IPS DF 4.7 (cell line): ENCODE measurements around the gene DNAJA1.
"Not testable (repeated sequence)": the region's sequence is repeated elsewhere in the genome, so short reads cannot be mapped to it uniquely, and the experiment has no call there.

ENCODE experiments used
- DNase-seq: peaks from one replicate; pipeline ENCODE4 v3.0.0-alpha.2; 2013; ENCODE audit warnings: low spot score; ENCODE audit errors: extremely low read depth

The DNAJA1 gene

DNA sequence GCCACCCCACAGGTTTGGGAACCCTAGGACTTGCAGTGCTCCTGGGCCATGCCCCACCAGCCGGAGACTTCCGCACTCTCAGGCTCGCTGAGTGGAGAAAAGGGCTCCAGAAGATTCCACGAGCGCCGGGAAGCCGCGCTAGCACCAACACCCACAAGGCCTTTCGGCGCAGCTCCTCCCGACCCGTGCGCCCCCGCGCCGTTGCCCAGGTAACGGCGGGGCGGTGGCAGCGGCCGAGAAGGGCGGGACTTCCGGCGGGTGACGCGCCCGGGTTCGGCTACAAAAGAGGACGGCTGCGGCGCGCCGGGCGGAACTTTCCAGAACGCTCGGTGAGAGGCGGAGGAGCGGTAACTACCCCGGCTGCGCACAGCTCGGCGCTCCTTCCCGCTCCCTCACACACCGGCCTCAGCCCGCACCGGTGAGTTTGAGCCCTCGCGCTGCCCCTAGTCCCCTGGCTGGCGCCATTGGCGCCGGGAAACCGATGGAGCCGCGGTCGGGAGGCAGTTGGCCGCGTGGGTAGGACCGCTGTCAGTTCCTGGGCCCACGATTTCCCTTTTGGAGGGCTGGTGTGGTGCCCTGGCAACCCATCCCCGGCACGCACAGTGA is at the start of gene DNAJA1:
Gene DNAJA1, plus strand, starts transcription at position 308 of the 606 bp plus-strand sequence. CDS start 1,212 bp downstream, outside the sequence.
- no peak for DNase-seq

DNA sequence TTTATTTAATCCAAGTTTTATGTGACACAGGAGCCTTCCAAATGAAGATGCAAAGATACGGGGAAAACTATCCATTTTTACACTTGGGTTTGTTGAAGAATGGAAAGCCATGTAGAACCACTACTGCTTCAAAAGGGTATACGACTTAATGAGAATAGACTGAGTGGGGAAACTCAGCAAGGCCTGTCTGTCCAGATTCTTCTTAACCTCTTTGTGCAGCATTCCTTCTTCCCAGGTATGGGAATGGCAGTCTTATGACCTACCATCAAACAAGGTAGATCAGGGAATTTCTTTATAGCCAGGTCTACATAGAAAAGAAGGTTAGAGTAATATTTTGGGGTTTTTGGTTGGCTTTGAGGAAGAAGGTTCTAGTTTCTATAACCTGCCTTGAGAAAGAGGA is 47.0 kb upstream of the DNAJA1 start:
- DNase-seq = no peak

DNA sequence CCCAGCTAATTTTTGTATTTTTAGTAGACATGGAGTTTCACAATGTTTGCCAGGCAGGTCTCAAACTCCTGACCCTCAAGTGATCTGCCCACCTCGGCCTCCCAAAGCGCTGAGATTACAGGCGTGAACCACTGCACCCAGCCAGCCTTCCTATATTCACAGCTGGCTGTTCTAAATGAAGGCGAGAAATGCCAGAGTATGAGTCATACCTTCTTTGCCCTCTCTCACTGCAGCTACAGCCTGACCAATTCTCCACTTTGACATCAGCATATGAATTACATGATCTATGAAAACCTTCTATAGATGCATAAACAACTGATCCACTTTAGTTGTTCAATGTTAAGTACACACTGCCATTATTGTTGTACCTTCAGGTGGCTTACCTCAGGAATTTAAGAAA is 38.1 kb upstream of the DNAJA1 start:
- no peak for DNase-seq

DNA sequence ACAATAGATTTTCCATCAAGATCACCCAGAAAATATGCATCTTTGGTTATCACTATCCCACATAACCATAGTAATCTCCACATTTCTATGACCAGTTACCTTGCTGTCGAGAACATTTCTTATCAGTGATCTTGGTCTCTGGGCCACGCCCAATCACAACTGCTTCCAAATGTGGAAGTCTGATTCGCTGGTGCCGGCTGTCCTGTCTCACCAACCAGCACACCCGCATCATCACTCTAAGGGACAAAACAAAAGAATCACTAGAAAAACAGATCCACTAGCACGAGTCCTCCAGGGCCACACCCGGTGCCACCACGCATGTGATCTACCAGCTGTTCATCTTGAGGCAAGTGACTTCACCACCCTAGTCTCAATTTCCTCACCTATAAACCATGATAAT is 35.4 kb upstream of the DNAJA1 start:
- DNase-seq = no peak

DNA sequence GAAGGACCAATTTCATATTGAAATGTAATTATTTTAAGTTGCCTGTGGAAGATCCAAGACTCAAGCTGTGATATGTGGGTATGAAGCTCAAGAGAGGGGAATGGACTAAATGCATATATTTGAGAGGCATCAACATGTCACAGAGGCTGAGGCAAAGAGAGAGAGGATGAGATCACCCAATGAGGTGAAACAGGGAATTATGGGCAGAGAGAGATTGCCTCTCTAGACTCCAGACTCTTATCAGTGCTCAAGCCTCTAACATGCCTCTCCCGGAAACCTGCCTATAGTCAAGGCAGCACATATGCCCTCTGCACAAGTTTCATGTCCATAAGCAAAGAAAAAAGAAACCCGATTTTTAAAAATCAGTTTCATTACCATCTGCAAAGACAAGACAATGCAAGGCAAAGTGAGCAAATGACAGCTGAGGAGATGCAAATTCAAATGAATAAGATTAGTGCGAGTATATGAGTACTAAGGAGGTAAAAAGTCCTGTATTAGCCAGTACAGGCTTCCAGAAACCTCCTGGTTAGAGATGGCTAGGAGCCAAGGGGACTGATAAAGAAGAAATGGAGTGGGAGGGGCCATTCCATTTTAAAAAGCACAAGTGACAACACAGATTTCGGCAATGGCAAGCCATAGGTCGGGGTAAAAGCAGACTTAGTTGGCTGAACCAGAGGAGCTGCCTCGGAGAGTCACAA is 33.0 kb upstream of the DNAJA1 start:
- DNase-seq = no peak

DNA sequence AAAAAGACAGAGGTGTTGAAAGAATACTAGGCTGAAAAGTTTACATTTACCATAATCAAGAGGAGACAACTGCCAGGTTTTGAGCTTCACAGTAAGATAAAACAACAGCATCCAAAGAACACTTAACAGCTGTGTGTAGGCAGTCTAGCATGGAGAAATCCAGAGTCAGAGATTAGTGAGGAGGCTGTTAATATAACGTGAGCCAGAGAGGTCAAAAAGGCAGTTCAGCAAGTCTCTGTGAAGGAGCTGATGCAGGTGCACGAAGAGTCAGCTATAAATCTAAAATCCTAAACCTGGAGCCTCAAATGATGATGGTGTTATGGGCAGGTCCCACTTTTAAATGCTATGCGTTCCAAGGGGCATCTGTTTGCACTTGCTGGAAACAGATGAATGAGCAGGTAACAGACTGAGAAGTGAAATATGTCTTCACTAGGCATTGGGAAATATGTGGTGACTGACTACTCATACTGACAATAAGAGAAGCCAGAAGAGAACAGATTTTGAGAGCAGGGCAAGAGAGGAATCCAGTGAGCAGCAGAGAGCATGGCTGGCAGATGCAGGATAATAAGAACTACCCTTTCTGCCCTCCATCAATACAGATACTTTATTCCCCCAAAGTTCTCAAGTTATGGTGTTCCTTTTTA is 32.4 kb upstream of the DNAJA1 start:
- DNase-seq = no peak

DNA sequence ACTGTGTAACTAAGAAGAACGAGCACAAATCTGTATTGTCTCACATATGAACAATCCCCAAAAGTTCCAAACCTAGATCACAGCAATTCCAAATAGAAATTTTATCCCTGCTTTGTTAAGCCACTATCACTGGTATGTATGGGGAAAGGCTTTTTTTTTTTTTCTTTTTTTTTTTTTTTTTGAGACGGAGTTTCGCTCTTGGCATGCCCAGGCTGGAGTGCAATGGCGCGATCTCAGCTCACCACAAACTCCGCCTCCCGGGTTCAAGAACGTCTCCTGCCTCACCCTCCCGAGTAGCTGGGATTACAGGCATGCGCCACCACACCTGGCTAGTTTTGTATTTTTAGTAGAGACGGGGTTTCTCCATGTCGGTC is 24.4 kb upstream of the DNAJA1 start:
- DNase-seq = not testable (repeated sequence)

DNA sequence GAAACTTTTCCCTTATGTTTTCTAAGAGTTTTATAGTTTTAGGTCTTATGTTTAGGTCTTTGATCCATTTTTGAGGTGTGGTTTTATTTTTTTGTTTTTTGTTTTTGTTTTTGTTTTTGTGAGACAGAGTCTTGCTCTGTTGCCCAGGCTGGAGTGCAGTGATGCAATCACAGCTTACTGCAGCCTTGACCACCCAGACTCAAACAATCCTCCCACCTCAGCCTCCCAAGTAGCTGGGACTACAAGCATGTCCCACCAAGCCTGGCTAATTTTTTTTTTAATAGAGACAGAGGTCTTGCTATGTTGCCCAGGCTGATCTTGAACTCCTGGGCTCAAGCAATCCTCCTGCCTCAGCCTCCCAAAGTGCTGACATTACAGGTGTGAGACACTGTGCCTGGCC is 19.7 kb upstream of the DNAJA1 start:
- DNase-seq = not testable (repeated sequence)

DNA sequence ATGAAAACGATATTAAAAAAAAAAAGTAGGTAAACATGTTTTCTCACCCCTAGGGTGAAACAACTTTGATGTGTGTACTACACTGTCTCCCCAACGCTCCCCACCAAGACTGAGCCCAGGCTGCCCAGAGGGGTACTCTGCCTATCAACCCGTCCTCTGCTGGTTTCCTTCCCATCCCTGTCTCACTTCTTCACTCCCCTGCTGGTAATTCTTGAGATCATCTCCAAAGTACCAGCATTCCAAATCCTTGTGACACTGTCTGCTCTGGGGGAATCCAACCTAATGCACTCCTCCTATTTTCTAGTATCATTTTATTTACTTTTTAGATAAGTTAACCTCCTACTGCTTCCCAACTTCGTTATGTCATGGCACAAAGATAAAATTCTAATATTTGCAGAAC is 17.3 kb upstream of the DNAJA1 start:
- no peak for DNase-seq

DNA sequence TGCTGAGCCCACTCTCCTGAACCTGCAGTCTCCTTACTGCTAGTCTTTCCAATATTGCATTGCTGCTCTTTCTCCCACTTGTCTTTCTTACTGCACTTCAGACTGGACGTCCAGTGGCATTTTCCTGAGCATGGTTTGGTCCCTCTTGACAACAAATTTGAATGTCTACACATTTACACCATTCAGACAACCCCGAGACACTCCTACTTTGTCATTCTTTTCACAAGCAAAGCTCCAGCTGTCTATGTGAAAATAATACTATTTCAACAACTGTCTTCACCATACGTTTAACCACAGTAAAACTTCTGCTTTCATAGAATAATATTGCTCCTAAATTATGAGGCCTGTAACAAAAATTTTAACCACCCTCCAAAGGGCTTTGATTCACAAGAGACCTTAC is 13.2 kb upstream of the DNAJA1 start:
- no peak for DNase-seq

DNA sequence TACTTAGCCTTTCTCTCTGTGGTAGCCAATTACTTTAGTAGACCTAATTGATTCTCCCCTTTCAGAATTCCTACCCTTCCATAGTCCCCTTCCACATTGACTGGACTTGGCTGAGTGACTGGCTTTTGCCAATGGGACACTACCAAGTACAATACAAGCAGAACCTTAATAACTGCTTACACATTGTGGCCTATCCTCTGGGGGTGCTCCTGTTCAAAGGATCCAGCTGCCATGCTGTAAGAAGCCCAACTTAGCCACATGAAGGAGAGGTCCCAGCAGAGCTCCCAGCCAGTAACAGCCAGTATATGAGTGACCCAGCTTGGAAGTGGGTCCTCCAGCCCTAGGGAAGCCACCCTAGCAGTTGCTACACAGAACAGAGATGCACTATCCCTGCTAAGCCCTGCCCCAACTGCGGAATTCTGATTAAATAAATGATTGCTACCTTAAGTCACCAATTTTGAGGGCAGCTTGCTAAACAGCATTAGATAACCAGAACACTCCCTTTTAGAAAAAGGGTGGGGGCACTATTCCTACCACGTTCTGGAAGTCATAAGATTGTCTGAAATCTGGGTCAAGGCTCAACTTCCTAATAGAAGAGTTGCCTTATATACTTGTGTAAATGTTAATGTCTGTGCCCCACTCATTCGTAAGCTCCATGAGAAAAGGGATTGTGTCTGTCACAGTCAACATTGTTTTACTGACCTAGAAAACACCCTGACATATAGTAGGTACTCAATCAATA is 12.6 kb upstream of the DNAJA1 start:
- DNase-seq = no peak

DNA sequence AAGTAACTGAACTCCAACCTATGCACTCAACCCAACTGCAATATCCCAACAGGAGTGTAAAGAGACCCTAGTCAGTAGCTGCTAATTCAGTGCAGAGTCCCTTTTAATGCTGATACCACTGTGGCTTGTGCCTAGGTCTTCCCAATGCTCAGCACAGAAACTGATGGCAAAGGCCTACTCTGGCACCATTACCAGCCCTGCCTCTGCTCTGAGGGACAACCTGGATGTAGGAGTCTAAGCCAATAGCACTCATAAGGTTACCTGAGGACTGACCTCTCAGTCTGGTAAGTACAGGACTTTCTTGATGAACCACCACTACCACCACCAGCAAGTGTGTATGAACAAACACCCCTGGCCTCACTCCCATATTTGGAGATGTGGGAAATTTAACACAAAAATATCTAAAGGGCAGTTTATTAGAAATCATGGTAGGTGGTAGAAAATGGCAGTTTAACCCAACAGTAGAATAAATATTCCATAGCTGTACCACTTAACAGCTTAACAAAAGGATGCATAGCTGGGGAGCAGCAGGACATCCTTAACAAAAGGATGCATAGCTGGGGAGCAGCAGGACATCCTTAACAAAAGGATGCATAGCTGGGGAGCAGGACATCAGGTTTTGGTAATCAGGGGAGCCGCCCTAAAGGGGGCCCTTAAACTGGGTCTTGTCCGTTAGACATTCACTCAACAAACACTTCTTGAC is 11.0 kb upstream of the DNAJA1 start:
- no peak for DNase-seq

DNA sequence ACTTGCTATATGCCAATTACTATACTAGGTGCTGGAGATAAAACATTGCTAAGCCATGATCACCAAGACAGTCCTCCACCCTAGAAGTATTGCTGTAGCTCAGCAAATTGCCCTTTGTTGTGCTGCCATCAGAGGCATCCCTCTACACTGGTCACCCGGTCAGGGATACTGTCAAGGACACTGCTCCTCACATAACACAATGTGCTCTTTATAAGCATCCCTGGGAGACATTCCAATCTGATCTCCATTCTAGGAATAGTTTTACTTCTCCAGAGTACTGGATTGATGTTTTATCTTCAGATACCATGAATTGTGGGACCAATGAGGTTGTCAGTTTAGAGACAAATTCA is 10.4 kb upstream of the DNAJA1 start:
- DNase-seq = no peak

DNA sequence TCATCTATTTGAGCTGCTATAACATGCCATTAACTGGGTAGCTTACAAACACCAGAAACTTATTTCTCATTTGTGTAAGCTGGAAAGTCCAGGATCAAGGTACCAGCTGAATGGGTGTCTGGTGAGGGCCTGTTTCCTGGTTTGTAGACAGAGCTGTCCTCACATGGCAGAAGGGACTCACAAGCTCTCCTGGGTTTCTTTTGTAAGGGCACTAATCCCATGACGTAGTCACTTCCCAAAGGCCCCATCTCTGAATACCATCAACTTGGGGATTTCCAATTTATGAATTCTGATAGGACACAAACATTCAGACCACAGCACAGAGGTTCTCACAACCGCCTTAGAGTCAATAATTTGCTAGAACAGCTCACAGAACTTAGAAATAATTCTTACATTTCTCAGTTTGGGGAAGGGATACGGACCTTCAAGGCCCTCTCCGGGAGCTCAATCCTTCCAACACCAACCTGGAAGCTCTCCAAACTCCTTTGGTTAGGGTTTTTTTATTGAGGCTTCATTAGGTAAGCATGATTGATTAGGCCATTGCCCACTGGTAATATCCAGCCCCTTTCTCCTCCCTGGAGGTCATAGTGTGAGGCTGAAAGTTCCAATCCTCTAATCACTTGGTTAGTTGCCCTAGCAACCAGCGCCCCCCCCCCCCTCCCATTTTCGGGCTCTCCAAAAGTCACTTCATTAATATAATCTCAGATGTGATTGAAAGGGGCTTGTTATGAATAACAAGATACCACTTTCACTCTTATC is 7.6 kb upstream of the DNAJA1 start:
- DNase-seq = no peak

DNA sequence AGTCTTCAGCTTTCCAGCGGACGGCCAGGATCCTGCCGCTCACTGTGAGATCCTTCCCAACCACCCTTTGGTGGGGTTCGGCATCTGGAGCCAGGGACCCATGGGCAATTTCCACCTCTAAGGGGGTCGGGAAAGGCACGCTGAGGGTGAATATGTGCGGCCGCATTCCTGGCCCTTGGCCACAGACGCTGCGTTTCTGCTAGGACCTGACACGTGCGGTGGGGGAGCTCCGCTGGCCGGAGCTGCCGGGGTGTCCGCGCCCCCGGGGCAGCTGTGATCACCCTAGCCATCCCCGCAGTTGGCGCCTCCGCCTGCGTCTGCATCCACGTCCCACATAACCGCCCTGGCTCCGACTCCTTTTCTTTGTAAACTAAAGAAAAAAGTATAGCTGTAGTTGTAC is 5.3 kb upstream of the DNAJA1 start:
- DNase-seq = no peak

DNA sequence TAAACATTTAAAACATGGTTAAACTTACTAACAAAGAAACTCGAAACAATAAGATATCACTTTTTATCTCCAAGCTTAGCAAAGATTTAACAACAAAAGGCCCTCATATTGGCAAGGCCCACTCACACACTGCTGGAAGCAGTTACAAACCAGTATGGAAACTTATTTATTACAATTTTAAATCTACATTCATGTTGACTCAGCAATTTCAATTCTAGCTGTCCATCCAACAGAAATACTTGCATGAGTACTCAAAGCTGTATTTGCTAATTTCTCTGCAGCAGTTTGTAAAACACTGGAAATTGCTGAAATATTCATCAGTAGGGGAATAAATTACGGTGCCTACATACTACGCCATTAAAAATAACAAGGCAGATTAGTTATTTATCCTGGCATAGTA is 2.8 kb upstream of the DNAJA1 start:
- DNase-seq = no peak

DNA sequence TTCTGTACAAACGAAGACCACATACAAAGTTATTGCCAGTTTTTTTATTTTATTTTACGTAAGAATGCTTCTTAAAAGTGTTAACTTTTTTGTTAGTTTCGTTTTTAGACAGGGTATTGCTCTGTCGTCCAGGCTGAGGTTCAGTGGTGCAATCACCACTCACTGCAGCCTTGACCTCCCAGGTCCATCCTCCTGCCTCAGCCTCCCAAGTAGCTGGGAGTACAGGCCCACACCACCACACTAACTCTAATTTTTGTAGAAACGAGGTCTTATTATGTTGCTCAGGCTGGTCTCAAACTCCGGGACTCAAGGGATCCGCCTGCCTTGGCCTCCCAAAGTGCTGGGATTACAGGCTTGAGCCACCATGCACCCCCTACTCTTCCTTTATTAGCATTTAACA is 2.3 kb upstream of the DNAJA1 start:
- no peak for DNase-seq

DNA sequence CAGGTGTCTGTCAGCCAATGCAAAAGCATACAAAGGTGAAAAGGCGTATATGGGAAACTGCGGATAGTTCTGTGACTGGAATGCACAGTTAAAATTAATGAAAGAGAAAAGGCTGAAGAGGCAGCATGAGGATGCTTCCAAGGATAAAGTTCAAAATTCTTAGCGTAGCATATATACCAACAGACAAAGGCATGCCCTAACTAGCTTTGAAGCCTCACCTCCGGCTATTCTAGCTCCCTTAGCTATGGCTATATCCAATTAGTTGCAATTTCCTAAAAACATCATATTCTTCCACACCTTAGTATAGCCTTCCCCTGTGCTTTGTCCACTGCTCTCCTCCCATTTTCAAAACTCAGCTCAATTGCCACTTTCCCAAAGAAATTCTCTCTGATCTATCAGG is 1.4 kb upstream of the DNAJA1 start:
- DNase-seq = no peak

DNA sequence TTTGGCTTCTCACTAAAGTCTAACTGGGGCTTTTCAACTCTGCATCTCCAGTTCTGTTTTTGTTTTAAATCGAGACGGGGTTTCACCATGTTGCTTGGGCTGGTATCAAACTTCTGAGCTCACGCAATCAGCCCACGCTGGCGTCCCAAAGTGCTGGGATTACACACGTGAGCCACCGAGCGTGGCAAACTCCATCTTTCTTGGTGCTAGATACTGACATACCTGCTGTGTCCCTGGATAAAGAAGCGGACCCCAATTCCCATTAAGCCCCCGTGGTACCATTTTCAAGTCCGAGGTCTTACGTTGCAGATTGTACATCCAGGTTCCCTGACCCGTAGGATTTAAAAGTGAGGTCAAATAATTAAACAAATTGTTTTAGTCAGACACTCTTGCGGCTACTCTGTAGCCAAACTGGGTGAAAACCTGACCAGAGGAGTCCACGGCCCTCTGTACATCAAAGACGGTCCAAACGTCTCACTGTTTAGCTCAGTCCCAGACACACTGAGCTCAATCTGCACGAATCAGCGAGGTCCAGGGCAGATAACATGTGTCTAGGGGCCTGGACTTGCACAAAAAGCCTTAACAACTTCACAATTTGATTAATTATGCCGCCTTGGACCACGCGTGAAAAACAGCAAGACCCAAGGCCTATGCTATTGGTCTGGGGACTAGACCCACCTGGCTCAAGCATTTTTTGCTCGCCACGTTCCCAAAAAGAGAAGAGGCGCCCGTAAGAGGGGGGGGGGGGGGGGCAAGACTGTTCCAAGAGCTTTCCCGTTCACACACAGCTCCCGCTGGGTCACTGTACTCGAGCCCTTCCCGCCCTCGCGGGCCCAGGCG is 727 bp upstream of the DNAJA1 start:
- no peak for DNase-seq
